Endothelial cell of umbilical vein (primary cell): ENCODE results near the gene DGKD. TPM values are rescaled to one million over a fixed set of nuclear protein-coding genes. Genes with fewer than 3 reads are reported as not detected.

Experiments
- BruUV-seq: library from RNA; stranded (reverse); fragments of 400-500 nt; replicated peaks from 2 replicates; lab custom pipeline; 2021; lab: Mats Ljungman, UMichigan
- CTCF ChIA-PET: fragments of 300-600, 350-600 bp; sonication (Branson Sonifier 250); formaldehyde crosslinking; loops from one replicate; lab custom pipeline; 2021; ENCODE audit warnings: antibody characterized with exemption, inconsistent platforms; lab: Charles Lee
- POLR2A ChIA-PET: fragments of 300-600, 350-600 bp; sonication (Branson Sonifier 250); formaldehyde crosslinking; loops from one replicate; lab custom pipeline; 2021; ENCODE audit warnings: antibody characterized with exemption, inconsistent platforms; lab: Charles Lee
- DNase-seq: peaks from one replicate; pipeline ENCODE4 v3.0.0-alpha.2; 2011; ENCODE audit warnings: low read depth, low spot score
- FAIRE-seq: peaks from 2 replicates; lab custom pipeline; 2011; peaks lifted over from hg19 to GRCh38; lab: Jason Lieb, UNC
- H2AFZ ChIP-seq: 2 replicates; pipeline ENCODE4 v1.6.0; 2012; ENCODE audit warnings: low read depth, low read length, control low read depth, inconsistent platforms
- H3K27ac ChIP-seq: 2 replicates; pipeline ENCODE4 v1.5.1; 2011; ENCODE audit warnings: low read depth, mild to moderate bottlenecking, control low read depth, low read length, moderate library complexity; ENCODE audit not compliant: insufficient read depth
- H3K27me3 ChIP-seq, 2 experiments: 2 replicates each; pipeline versions ENCODE4 v1.6.0 to v1.6.1; 2011; ENCODE audit warnings: low read length in 2 of 2, mixed read lengths in 1 of 2; ENCODE audit not compliant: control insufficient read depth in 2 of 2, insufficient read depth in 2 of 2
- H3K36me3 ChIP-seq, 2 experiments: 2 replicates in 1 of 2; 3 replicates in 1 of 2; pipeline ENCODE4 v1.5.1; 2011; ENCODE audit warnings: low read length in 2 of 2, mild to moderate bottlenecking in 1 of 2, moderate library complexity in 1 of 2; ENCODE audit not compliant: control insufficient read depth in 2 of 2, insufficient read depth in 2 of 2; ENCODE audit errors: extremely low read depth in 1 of 2
- H3K4me1 ChIP-seq: 3 replicates; pipeline ENCODE4 v1.5.1; 2011; ENCODE audit warnings: mild to moderate bottlenecking, low read length; ENCODE audit not compliant: control insufficient read depth, insufficient read depth; ENCODE audit errors: extremely low read depth
- H3K4me2 ChIP-seq: 2 replicates; pipeline ENCODE4 v1.6.1; 2011; ENCODE audit warnings: low read length, control low read depth, mixed read lengths; ENCODE audit not compliant: insufficient read depth
- H3K4me3 ChIP-seq, 3 experiments: fragments of 200-600 bp in 1 of 3; sonication (generic), shearing (Covaris generic) in 1 of 3; replicated peaks in 1 of 3; 2 replicates each; pipeline ENCODE4 v1.5.1; 2011 to 2016; ENCODE audit warnings: control low read depth in 3 of 3, low read length in 3 of 3, mild to moderate bottlenecking in 2 of 3, inconsistent platforms in 1 of 3, low read depth in 1 of 3, moderate library complexity in 1 of 3; ENCODE audit not compliant: insufficient read depth in 1 of 3
- H3K79me2 ChIP-seq: 2 replicates; pipeline ENCODE4 v1.6.0; 2012; ENCODE audit warnings: low read length, inconsistent platforms; ENCODE audit not compliant: control insufficient read depth, insufficient read depth
- H3K9ac ChIP-seq: replicated peaks from 2 replicates; pipeline ENCODE3; 2011; ENCODE audit warnings: low read length, control low read depth; ENCODE audit not compliant: insufficient read depth; ENCODE audit errors: extremely low read depth
- H3K9me1 ChIP-seq: replicated peaks from 3 replicates; pipeline ENCODE4 v1.6.0; 2011; ENCODE audit warnings: mild to moderate bottlenecking, low read length; ENCODE audit not compliant: control insufficient read depth, insufficient read depth; ENCODE audit errors: extremely low read depth
- H3K9me3 ChIP-seq: replicated peaks from 2 replicates; pipeline ENCODE4 v1.5.1; 2012; ENCODE audit warnings: low read length, inconsistent platforms; ENCODE audit not compliant: control insufficient read depth, insufficient read depth
- H4K20me1 ChIP-seq: replicated peaks from 2 replicates; pipeline ENCODE3; 2011; ENCODE audit warnings: mild to moderate bottlenecking, low read length; ENCODE audit not compliant: control insufficient read depth, insufficient read depth; ENCODE audit errors: extremely low read depth
- CTCF ChIP-seq, 2 donors: IDR thresholded peaks; 1 replicate in 1 of 2; 2 replicates in 1 of 2; pipeline ENCODE4 v1.5.1; 2011; ENCODE audit warnings: low read length in 2 of 2, mild to moderate bottlenecking in 2 of 2, moderate library complexity in 2 of 2, control low read depth in 1 of 2, inconsistent platforms in 1 of 2, low read depth in 1 of 2; ENCODE audit not compliant: insufficient read depth in 1 of 2; ENCODE audit errors: extremely low read depth in 1 of 2
- EZH2 ChIP-seq: IDR thresholded peaks from 2 replicates; pipeline ENCODE4 v1.6.1; 2012; ENCODE audit warnings: borderline replicate concordance, low read depth, mild to moderate bottlenecking, moderate library complexity, low read length, inconsistent platforms; ENCODE audit not compliant: severe bottlenecking
- FOS ChIP-seq: IDR thresholded peaks from 2 replicates; pipeline ENCODE4 v1.6.1; 2011; ENCODE audit warnings: mild to moderate bottlenecking, low read length, moderate library complexity, borderline replicate concordance; ENCODE audit not compliant: insufficient read depth
- GATA2 ChIP-seq: IDR thresholded peaks from 2 replicates; pipeline ENCODE4 v1.7.0; 2011; ENCODE audit warnings: low read depth, mild to moderate bottlenecking, moderate library complexity, mixed read lengths, low read length; ENCODE audit not compliant: insufficient read length, insufficient read depth
- JUN ChIP-seq: IDR thresholded peaks from 2 replicates; pipeline ENCODE4 v1.6.1; 2011; ENCODE audit warnings: borderline replicate concordance, low read depth; ENCODE audit not compliant: insufficient read length, insufficient read depth
- MAX ChIP-seq: IDR thresholded peaks from 2 replicates; pipeline ENCODE4 v1.6.1; 2011; ENCODE audit not compliant: insufficient read depth, insufficient read length
- MYC ChIP-seq: IDR thresholded peaks from one replicate; pipeline ENCODE4 v1.6.1; 2011; ENCODE audit warnings: mild to moderate bottlenecking, low read depth, low read length
- POLR2A ChIP-seq: IDR thresholded peaks from 2 replicates; pipeline ENCODE4 v1.6.1; 2012; ENCODE audit warnings: low read depth, mild to moderate bottlenecking, control low read depth, low read length
- POLR2AphosphoS5 ChIP-seq: IDR thresholded peaks from 2 replicates; pipeline ENCODE4 v1.6.1; 2012; ENCODE audit warnings: low read depth, mild to moderate bottlenecking, control low read depth, low read length, moderate library complexity; ENCODE audit not compliant: insufficient read depth
- dilution Hi-C: fragments of 300-500 bp; cut with MboI; formaldehyde crosslinking; loops from one replicate; pipeline ENCODE4 v1.15.0; 2019; ENCODE audit warnings: low sequenced_read_pairs; ENCODE audit not compliant: extremely low pct_ligation_motif_present
- intact Hi-C: fragments of 100-400 bp; cut with micrococcal nuclease; formaldehyde crosslinking; loops from one replicate; pipeline ENCODE4 v1.10.0; 2022
- polyA plus RNA-seq, 4 experiments: library from polyadenylated mRNA; depleted of rRNA in 3 of 4; stranded (reverse) in 3 of 4; unstranded in 1 of 4; fragments of >200 nt; gene quantifications; 2 replicates each; pipeline versions ENCODE4 v1.2.1 to v1.2.3, GENCODE V29; 2011 to 2012; ENCODE audit warnings: missing spikeins in 1 of 4
- total RNA-seq: library from RNA; stranded (reverse); gene quantifications from 2 replicates; pipeline ENCODE4 v1.2.3, GENCODE V29; 2021

DGKD gene
- total and polyA plus RNA-seq, 2 donors (not counting 3 experiments of a cell fraction or from before 2014, with no cell fraction given), result 10.8 to 36.6 TPM

- ChIA-PET CTCF (interaction anchor here (7.2 to 11.2 kb wide), 2 partner anchors 17 to 45 kb away, joined by 73 to 191 read pairs; no protein-coding TSS in a partner anchor), POLR2A (no interaction called here)
- Histone ChIP-seq H3K79me2 (no peaks in the 10 kb centered on the region), H2AFZ (no peak overlapping the region), H4K20me1 (no peaks in the 10 kb centered on the region), H3K27me3 (no peaks in the 10 kb centered on the region), H3K4me3 (no peak overlapping the region), H3K9me1 (no peaks in the 10 kb centered on the region), H3K4me2 (no peak overlapping the region), H3K9ac (no peak overlapping the region), H3K9me3 (no peaks in the 10 kb centered on the region), H3K27ac (no peak overlapping the region), H3K4me1 (peaks cover 4% of the 10 kb centered on the region), H3K36me3 (no peaks in the 10 kb centered on the region)
- BruUV-seq, result no TSS peak
- FAIRE-seq, result no peak
- no peak for DNase-seq
- TF ChIP-seq EZH2 (no peak), GATA2 (no peak), POLR2A (no peak), CTCF (IDR thresholded peaks at IDR 0.05; ENCODE audit: extremely low read depth in 1 of 2, insufficient read depth in 1 of 2, low read depth in 1 of 2, low read length in 2 of 2) (no peak), POLR2AphosphoS5 (no peak), JUN (no peak), MAX (no peak), MYC (no peak), FOS (no peak)
- intact Hi-C loops (no loop called here), dilution Hi-C loops (no loop called here)
Measured at GRCh38 chr2:233399306-233400225, 45.3 kb downstream of the DGKD start.
